SKM-1 treated with dmso at 0.1 percent for 144 hours (cell line): ENCODE data around the gene TSLP.

ENCODE experiments used
- DNase-seq: peaks from one replicate; lab custom pipeline; 2025; ENCODE audit not compliant: unreplicated experiment; lab: John Stamatoyannopoulos, UW

TSLP gene

GRCh38 chr5:111071413-111071812 is at the start of gene TSLP:
Gene TSLP (plus strand): TSS chr5:111071713. CDS start chr5:111071891, 178 bp downstream.
- DNase-seq, result no peak

- DNase-seq, result no peak
Observed at GRCh38 chr5:111022301-111022700, 49.2 kb upstream of the TSLP start.

- no peak for DNase-seq
Observed at GRCh38 chr5:111028865-111029264, 42.6 kb upstream of the TSLP start.

GRCh38 chr5:111043712-111044506 is 27.6 kb upstream of the TSLP start:
- no peak for DNase-seq

- no peak for DNase-seq
Observed at GRCh38 chr5:111058064-111058463, 13.4 kb upstream of the TSLP start.

- no peak for DNase-seq
Observed at GRCh38 chr5:111060169-111060568, 11.3 kb upstream of the TSLP start.

- no peak for DNase-seq
Observed at GRCh38 chr5:111061618-111062017, 9.9 kb upstream of the TSLP start.

GRCh38 chr5:111063709-111064322 is 7.7 kb upstream of the TSLP start:
- DNase-seq, result no peak

- DNase-seq, result no peak
Observed at GRCh38 chr5:111066261-111066938, 5.1 kb upstream of the TSLP start.

- DNase-seq, result no peak
Observed at GRCh38 chr5:111068213-111068612, 3.3 kb upstream of the TSLP start.

GRCh38 chr5:111069839-111070238 is 1.7 kb upstream of the TSLP start:
- no peak for DNase-seq

- no peak for DNase-seq
Observed at GRCh38 chr5:111070272-111071134, 1.0 kb upstream of the TSLP start.

GRCh38 chr5:111072949-111073682 is 1.6 kb downstream of the TSLP start:
- DNase-seq, result no peak

- no peak for DNase-seq
Observed at GRCh38 chr5:111074244-111074643, 2.7 kb downstream of the TSLP start.

GRCh38 chr5:111075520-111075919 is 4.0 kb downstream of the TSLP start:
- no peak for DNase-seq

GRCh38 chr5:111076091-111076490 is 4.6 kb downstream of the TSLP start:
- no peak for DNase-seq

GRCh38 chr5:111077678-111078077 is 6.2 kb downstream of the TSLP start:
- no peak for DNase-seq

- no peak for DNase-seq
Observed at GRCh38 chr5:111079846-111080245, 8.3 kb downstream of the TSLP start.

- no peak for DNase-seq
Observed at GRCh38 chr5:111083323-111083722, 11.8 kb downstream of the TSLP start.

GRCh38 chr5:111092062-111092853 is 20.7 kb downstream of the TSLP start, which contains the start of gene WDR36:
Gene WDR36 (plus strand): TSS chr5:111092348. CDS start chr5:111092457, 109 bp downstream.
- DNase-seq, result peak; percentile 94
